ENCODE results near the gene FADS3. TPM values are rescaled to one million over a fixed set of nuclear protein-coding genes. Genes with fewer than 3 reads are reported as not detected.

The FADS3 gene
- polyA plus RNA-seq (2013), result 20.5 TPM

GRCh38 chr11:61891331-61892084 lies at the start of gene FADS3:
TSS of gene FADS3 (minus strand) at chr11:61891545. CDS start at chr11:61891381, 164 bp downstream.
- under 1% methylated on average over 47 of the region's 96 CpGs for WGBS (ENCODE audit: insufficient coverage)
- no peaks in the 10 kb centered on the region for H3K36me3 ChIP-seq (ENCODE audit: control insufficient read depth in 4 of 4, insufficient read depth in 4 of 4, low read length in 3 of 4)
- peaks cover 0 to 24% (median 19%) of the 10 kb centered on the region in 4 experiments for H3K4me1 ChIP-seq (ENCODE audit: control extremely low read depth in 1 of 4, control insufficient read depth in 4 of 4, insufficient read depth in 4 of 4, low read length in 3 of 4)
- ChIA-PET POLR2A (interaction anchor here (1.1 to 1.9 kb wide), 2 partner anchors 72 to 76 kb away, joined by 4 to 5 read pairs; partner anchors contain the start of gene FTH1), CTCF (interaction anchor here (1.0 to 28.6 kb wide), 3 partner anchors 16 to 96 kb away, joined by 3 to 344 read pairs (median 4); no protein-coding TSS in a partner anchor)
- peak within 1 kb of the TSS; percentile 10 to 86 (median 73) for H3K4me3 ChIP-seq (ENCODE audit: control insufficient read depth in 1 of 7, extremely low read depth in 1 of 7, insufficient read depth in 4 of 7, low read depth in 2 of 7, low read length in 6 of 7)
- peaks cover 0 to 2% (median 0%) of the 10 kb centered on the region in 5 experiments for H3K9me3 ChIP-seq (ENCODE audit: control extremely low read depth in 1 of 5, control insufficient read depth in 4 of 5, insufficient read depth in 2 of 5, low read depth in 1 of 5, low read length in 4 of 5)
- peak within 1 kb of the TSS in 1 of 2 experiments; percentile 49 for H3K27ac ChIP-seq (ENCODE audit: insufficient read depth in 1 of 2, low read depth in 1 of 2, low read length in 2 of 2, poor library complexity in 1 of 2, severe bottlenecking in 2 of 2)
- H3K27me3 ChIP-seq (replicated peaks in 2 of 5; ENCODE audit: control insufficient read depth in 4 of 5, insufficient read depth in 5 of 5, low read length in 4 of 5), result peaks cover 0 to 2% (median 0%) of the 10 kb centered on the region in 5 experiments
- peak; percentile 74 to 90 (median 86) for DNase-seq

- WGBS (ENCODE audit: insufficient coverage), result 85% methylated on average over 8 of the region's 10 CpGs
- Histone ChIP-seq H3K4me3 (ENCODE audit: control insufficient read depth in 1 of 7, extremely low read depth in 1 of 7, insufficient read depth in 4 of 7, low read depth in 2 of 7, low read length in 6 of 7) (no peak overlapping the region), H3K27me3 (replicated peaks in 2 of 5; ENCODE audit: control insufficient read depth in 4 of 5, insufficient read depth in 5 of 5, low read length in 4 of 5) (no peaks in the 10 kb centered on the region), H3K4me1 (ENCODE audit: control extremely low read depth in 1 of 4, control insufficient read depth in 4 of 4, insufficient read depth in 4 of 4, low read length in 3 of 4) (no peaks in the 10 kb centered on the region), H3K36me3 (ENCODE audit: control insufficient read depth in 4 of 4, insufficient read depth in 4 of 4, low read length in 3 of 4) (no peaks in the 10 kb centered on the region), H3K27ac (ENCODE audit: insufficient read depth in 1 of 2, low read depth in 1 of 2, low read length in 2 of 2, poor library complexity in 1 of 2, severe bottlenecking in 2 of 2) (no peak overlapping the region), H3K9me3 (ENCODE audit: control extremely low read depth in 1 of 5, control insufficient read depth in 4 of 5, insufficient read depth in 2 of 5, low read depth in 1 of 5, low read length in 4 of 5) (peaks cover 0 to 16% (median 4%) of the 10 kb centered on the region in 5 experiments)
- DNase-seq, result no peak
- CTCF ChIA-PET, result interaction anchor here (1.0 to 2.3 kb wide), 4 partner anchors 10 to 141 kb away, joined by 3 to 7 read pairs (median 3); no protein-coding TSS in a partner anchor
- POLR2A ChIA-PET, result no interaction called here
Observed at GRCh38 chr11:61940466-61940865, 49.1 kb upstream of the FADS3 start.

GRCh38 chr11:61935861-61936260 lies 44.5 kb upstream of the FADS3 start:
- no peaks in the 10 kb centered on the region for H3K4me1 ChIP-seq (ENCODE audit: control extremely low read depth in 1 of 4, control insufficient read depth in 4 of 4, insufficient read depth in 4 of 4, low read length in 3 of 4)
- no peaks in the 10 kb centered on the region for H3K36me3 ChIP-seq (ENCODE audit: control insufficient read depth in 4 of 4, insufficient read depth in 4 of 4, low read length in 3 of 4)
- DNase-seq, result no peak
- CTCF ChIA-PET, result interaction anchor here (1.3 to 2.7 kb wide), 3 partner anchors 8 to 146 kb away, joined by 3 to 5 read pairs (median 4); no protein-coding TSS in a partner anchor
- H3K9me3 ChIP-seq (ENCODE audit: control extremely low read depth in 1 of 5, control insufficient read depth in 4 of 5, insufficient read depth in 2 of 5, low read depth in 1 of 5, low read length in 4 of 5), result peaks cover 0 to 18% (median 4%) of the 10 kb centered on the region in 5 experiments
- H3K27ac ChIP-seq (ENCODE audit: insufficient read depth in 1 of 2, low read depth in 1 of 2, low read length in 2 of 2, poor library complexity in 1 of 2, severe bottlenecking in 2 of 2), result no peak overlapping the region
- 75% methylated on average over 2 of the region's 2 CpGs for WGBS (ENCODE audit: insufficient coverage)
- H3K4me3 ChIP-seq (ENCODE audit: control insufficient read depth in 1 of 7, extremely low read depth in 1 of 7, insufficient read depth in 4 of 7, low read depth in 2 of 7, low read length in 6 of 7), result no peak overlapping the region
- POLR2A ChIA-PET, result no interaction called here
- no peaks in the 10 kb centered on the region for H3K27me3 ChIP-seq (replicated peaks in 2 of 5; ENCODE audit: control insufficient read depth in 4 of 5, insufficient read depth in 5 of 5, low read length in 4 of 5)

- H3K36me3 ChIP-seq (ENCODE audit: control insufficient read depth in 4 of 4, insufficient read depth in 4 of 4, low read length in 3 of 4), result no peaks in the 10 kb centered on the region
- H3K27me3 ChIP-seq (replicated peaks in 2 of 5; ENCODE audit: control insufficient read depth in 4 of 5, insufficient read depth in 5 of 5, low read length in 4 of 5), result no peaks in the 10 kb centered on the region
- 83% methylated on average over 1 of the region's 3 CpGs for WGBS (ENCODE audit: insufficient coverage)
- DNase-seq, result no peak
- ChIA-PET POLR2A (no interaction called here), CTCF (interaction anchor here (0.5 to 4.8 kb wide), 5 partner anchors 8 to 32 kb away, joined by 3 to 24 read pairs (median 3); no protein-coding TSS in a partner anchor)
- H3K9me3 ChIP-seq (ENCODE audit: control extremely low read depth in 1 of 5, control insufficient read depth in 4 of 5, insufficient read depth in 2 of 5, low read depth in 1 of 5, low read length in 4 of 5), result peaks cover 0 to 8% (median 0%) of the 10 kb centered on the region in 5 experiments
- H3K4me3 ChIP-seq (ENCODE audit: control insufficient read depth in 1 of 7, extremely low read depth in 1 of 7, insufficient read depth in 4 of 7, low read depth in 2 of 7, low read length in 6 of 7), result no peak overlapping the region
- no peaks in the 10 kb centered on the region for H3K4me1 ChIP-seq (ENCODE audit: control extremely low read depth in 1 of 4, control insufficient read depth in 4 of 4, insufficient read depth in 4 of 4, low read length in 3 of 4)
- H3K27ac ChIP-seq (ENCODE audit: insufficient read depth in 1 of 2, low read depth in 1 of 2, low read length in 2 of 2, poor library complexity in 1 of 2, severe bottlenecking in 2 of 2), result no peak overlapping the region
Observed at GRCh38 chr11:61930933-61931332, 39.6 kb upstream of the FADS3 start.

GRCh38 chr11:61928606-61929005 lies 37.3 kb upstream of the FADS3 start:
- POLR2A ChIA-PET, result no interaction called here
- Histone ChIP-seq H3K4me3 (ENCODE audit: control insufficient read depth in 1 of 7, extremely low read depth in 1 of 7, insufficient read depth in 4 of 7, low read depth in 2 of 7, low read length in 6 of 7) (no peak overlapping the region), H3K9me3 (ENCODE audit: control extremely low read depth in 1 of 5, control insufficient read depth in 4 of 5, insufficient read depth in 2 of 5, low read depth in 1 of 5, low read length in 4 of 5) (peaks cover 0 to 7% (median 0%) of the 10 kb centered on the region in 5 experiments), H3K4me1 (ENCODE audit: control extremely low read depth in 1 of 4, control insufficient read depth in 4 of 4, insufficient read depth in 4 of 4, low read length in 3 of 4) (no peaks in the 10 kb centered on the region), H3K27me3 (replicated peaks in 2 of 5; ENCODE audit: control insufficient read depth in 4 of 5, insufficient read depth in 5 of 5, low read length in 4 of 5) (no peaks in the 10 kb centered on the region), H3K36me3 (ENCODE audit: control insufficient read depth in 4 of 4, insufficient read depth in 4 of 4, low read length in 3 of 4) (no peaks in the 10 kb centered on the region), H3K27ac (ENCODE audit: insufficient read depth in 1 of 2, low read depth in 1 of 2, low read length in 2 of 2, poor library complexity in 1 of 2, severe bottlenecking in 2 of 2) (no peak overlapping the region)
- no peak for DNase-seq
- CTCF ChIA-PET, result interaction anchor here (1.1 to 4.8 kb wide), 6 partner anchors 9 to 153 kb away, joined by 3 to 24 read pairs (median 8); no protein-coding TSS in a partner anchor

- POLR2A ChIA-PET, result no interaction called here
- no CpG with 5 or more reads among the region's 1 CpG for WGBS (ENCODE audit: insufficient coverage)
Observed at GRCh38 chr11:61927501-61927900, 36.2 kb upstream of the FADS3 start.

GRCh38 chr11:61926235-61926634 lies 34.9 kb upstream of the FADS3 start:
- H3K27me3 ChIP-seq (replicated peaks in 2 of 5; ENCODE audit: control insufficient read depth in 4 of 5, insufficient read depth in 5 of 5, low read length in 4 of 5), result no peaks in the 10 kb centered on the region
- DNase-seq, result no peak
- ChIA-PET POLR2A (no interaction called here), CTCF (interaction anchor here (1.3 to 2.5 kb wide), 4 partner anchors 11 to 27 kb away, joined by 3 to 9 read pairs (median 6); no protein-coding TSS in a partner anchor)
- H3K9me3 ChIP-seq (ENCODE audit: control extremely low read depth in 1 of 5, control insufficient read depth in 4 of 5, insufficient read depth in 2 of 5, low read depth in 1 of 5, low read length in 4 of 5), result peaks cover 0 to 5% (median 0%) of the 10 kb centered on the region in 5 experiments
- no peak overlapping the region for H3K4me3 ChIP-seq (ENCODE audit: control insufficient read depth in 1 of 7, extremely low read depth in 1 of 7, insufficient read depth in 4 of 7, low read depth in 2 of 7, low read length in 6 of 7)
- H3K4me1 ChIP-seq (ENCODE audit: control extremely low read depth in 1 of 4, control insufficient read depth in 4 of 4, insufficient read depth in 4 of 4, low read length in 3 of 4), result peaks cover 0 to 21% (median 6%) of the 10 kb centered on the region in 4 experiments
- H3K36me3 ChIP-seq (ENCODE audit: control insufficient read depth in 4 of 4, insufficient read depth in 4 of 4, low read length in 3 of 4), result no peaks in the 10 kb centered on the region
- H3K27ac ChIP-seq (ENCODE audit: insufficient read depth in 1 of 2, low read depth in 1 of 2, low read length in 2 of 2, poor library complexity in 1 of 2, severe bottlenecking in 2 of 2), result no peak overlapping the region
- 95% methylated on average over 2 of the region's 3 CpGs for WGBS (ENCODE audit: insufficient coverage)

More at GRCh38 chr11:61927501-61927900, 36.2 kb upstream of the FADS3 start:
- peaks cover 0 to 5% (median 0%) of the 10 kb centered on the region in 5 experiments for H3K9me3 ChIP-seq (ENCODE audit: control extremely low read depth in 1 of 5, control insufficient read depth in 4 of 5, insufficient read depth in 2 of 5, low read depth in 1 of 5, low read length in 4 of 5)
- peaks cover 0 to 9% (median 5%) of the 10 kb centered on the region in 4 experiments for H3K4me1 ChIP-seq (ENCODE audit: control extremely low read depth in 1 of 4, control insufficient read depth in 4 of 4, insufficient read depth in 4 of 4, low read length in 3 of 4)
- H3K36me3 ChIP-seq (ENCODE audit: control insufficient read depth in 4 of 4, insufficient read depth in 4 of 4, low read length in 3 of 4), result no peaks in the 10 kb centered on the region
- CTCF ChIA-PET, result interaction anchor here (1.5 to 4.8 kb wide), 4 partner anchors 10 to 154 kb away, joined by 5 to 24 read pairs (median 8); no protein-coding TSS in a partner anchor
- H3K27me3 ChIP-seq (replicated peaks in 2 of 5; ENCODE audit: control insufficient read depth in 4 of 5, insufficient read depth in 5 of 5, low read length in 4 of 5), result no peaks in the 10 kb centered on the region
- no peak for DNase-seq
- H3K4me3 ChIP-seq (ENCODE audit: control insufficient read depth in 1 of 7, extremely low read depth in 1 of 7, insufficient read depth in 4 of 7, low read depth in 2 of 7, low read length in 6 of 7), result no peak overlapping the region
- no peak overlapping the region for H3K27ac ChIP-seq (ENCODE audit: insufficient read depth in 1 of 2, low read depth in 1 of 2, low read length in 2 of 2, poor library complexity in 1 of 2, severe bottlenecking in 2 of 2)
